Neural cell (in vitro differentiated cells): ENCODE data around the gene CFAP45. TPM values are rescaled to one million over a fixed set of nuclear protein-coding genes. Genes with fewer than 3 reads are reported as not detected.

Experiments
- H2AFZ ChIP-seq: fragments of 200-600, 300-800 bp; sonication (generic), shearing (Covaris generic); 2 replicates; pipeline ENCODE4 v1.6.0; 2014; ENCODE audit warnings: low read depth, mild to moderate bottlenecking, antibody characterized with exemption, low read length, moderate library complexity
- H3F3A ChIP-seq: fragments of 200-600 bp; shearing (Covaris generic); 2 replicates; pipeline ENCODE4 v1.6.1; 2016; ENCODE audit warnings: mild to moderate bottlenecking, moderate library complexity, mixed read lengths, antibody characterized with exemption, low read length; ENCODE audit not compliant: insufficient read depth, poor library complexity, severe bottlenecking
- H3K27ac ChIP-seq: fragments of 200-600, 300-800 bp; sonication (generic), shearing (Covaris generic); 2 replicates; pipeline ENCODE4 v1.5.1; 2014; ENCODE audit warnings: mild to moderate bottlenecking, low read length, moderate library complexity
- H3K27me3 ChIP-seq: fragments of 300-800, 200-600 bp; sonication (generic), shearing (Covaris generic); 2 replicates; pipeline ENCODE4 v1.6.0; 2014; ENCODE audit warnings: mild to moderate bottlenecking, low read depth, low read length, moderate library complexity; ENCODE audit not compliant: insufficient read depth
- H3K36me3 ChIP-seq: fragments of 300-800, 200-600 bp; sonication (generic), shearing (Covaris generic); 2 replicates; pipeline ENCODE4 v1.5.1; 2014; ENCODE audit warnings: mild to moderate bottlenecking, antibody characterized with exemption, low read length, moderate library complexity; ENCODE audit not compliant: insufficient read depth
- H3K4me2 ChIP-seq: fragments of 300-800, 200-600 bp; sonication (generic), shearing (Covaris generic); 2 replicates; pipeline ENCODE4 v1.6.0; 2014; ENCODE audit warnings: mild to moderate bottlenecking, low read length
- H3K4me3 ChIP-seq: fragments of 300-800, 200-600 bp; sonication (generic), shearing (Covaris generic); 2 replicates; pipeline ENCODE4 v1.5.1; 2014; ENCODE audit warnings: mild to moderate bottlenecking, low read length, moderate library complexity
- H3K79me2 ChIP-seq: fragments of 200-600 bp; shearing (Covaris generic); replicated peaks from 2 replicates; pipeline ENCODE4 v1.6.0; 2014; ENCODE audit warnings: mild to moderate bottlenecking, low read length, moderate library complexity; ENCODE audit not compliant: insufficient read depth
- H3K9ac ChIP-seq: fragments of 300-800, 200-600 bp; sonication (generic), shearing (Covaris generic); 2 replicates; pipeline ENCODE4 v1.6.1; 2016; ENCODE audit warnings: mild to moderate bottlenecking, low read length, mixed read lengths
- H3K9me2 ChIP-seq: fragments of 200-600 bp; shearing (Covaris generic); 2 replicates; pipeline ENCODE4 v1.6.1; 2016; ENCODE audit warnings: mild to moderate bottlenecking, low read length, mixed read lengths; ENCODE audit not compliant: insufficient read depth
- H3K9me3 ChIP-seq: fragments of 200-600, 300-800 bp; sonication (generic), shearing (Covaris generic); 2 replicates; pipeline ENCODE4 v1.6.1; 2016; ENCODE audit warnings: mild to moderate bottlenecking, mixed run types, low read length, moderate library complexity, mixed read lengths
- H4K20me1 ChIP-seq: fragments of 200-600 bp; shearing (Covaris generic); 2 replicates; pipeline ENCODE4 v1.6.1; 2016; ENCODE audit warnings: mild to moderate bottlenecking, mixed run types; ENCODE audit not compliant: insufficient read depth
- EP300 ChIP-seq: fragments of 450-650 bp; conservative IDR thresholded peaks from 2 replicates; pipeline ENCODE4 v1.6.1; 2014; ENCODE audit warnings: antibody characterized with exemption, mild to moderate bottlenecking, moderate library complexity; ENCODE audit not compliant: poor library complexity, severe bottlenecking
- EZH2 ChIP-seq: fragments of 200-600, 300-800 bp; shearing (Covaris generic), sonication (generic); IDR thresholded peaks from 2 replicates; pipeline ENCODE4 v1.6.1; 2014; ENCODE audit warnings: antibody characterized with exemption, low read length, borderline replicate concordance, mild to moderate bottlenecking; ENCODE audit not compliant: insufficient read depth, poor library complexity, severe bottlenecking
- MXI1 ChIP-seq: fragments of 450-650 bp; conservative IDR thresholded peaks from 2 replicates; pipeline ENCODE4 v1.6.1; 2014; ENCODE audit warnings: antibody characterized with exemption, mild to moderate bottlenecking; ENCODE audit not compliant: poor library complexity, severe bottlenecking
- POLR2AphosphoS5 ChIP-seq: IDR thresholded peaks from 2 replicates; pipeline ENCODE4 v1.6.1; 2012
- RAD21 ChIP-seq: fragments of 450-650 bp; conservative IDR thresholded peaks from 2 replicates; pipeline ENCODE4 v1.6.1; 2014; ENCODE audit warnings: antibody characterized with exemption, mild to moderate bottlenecking, moderate library complexity
- REST ChIP-seq: IDR thresholded peaks from 2 replicates; pipeline ENCODE4 v1.6.1; 2012; ENCODE audit warnings: borderline replicate concordance
- SMC3 ChIP-seq: fragments of 450-650 bp; conservative IDR thresholded peaks from 2 replicates; pipeline ENCODE4 v1.6.1; 2014; ENCODE audit warnings: antibody characterized with exemption, mild to moderate bottlenecking, moderate library complexity; ENCODE audit not compliant: poor library complexity
- TAF1 ChIP-seq: IDR thresholded peaks from 2 replicates; pipeline ENCODE4 v1.6.1; 2012; ENCODE audit warnings: low read depth
- polyA plus RNA-seq: library from polyadenylated mRNA; depleted of rRNA; stranded (reverse); fragments of >200 nt; gene quantifications from 2 replicates; pipeline ENCODE4 v1.2.3, GENCODE V29; 2014
- TF ChIP-seq, protein P1 (sequence below): fragments of 450-650 bp; IDR thresholded peaks from 2 replicates; pipeline ENCODE4 v1.5.1; 2014; ENCODE audit warnings: antibody characterized with exemption, mild to moderate bottlenecking, moderate library complexity; ENCODE audit not compliant: poor library complexity, severe bottlenecking

CFAP45 gene
- polyA plus RNA-seq, 1 donor from 2014 or later = 0.12 TPM

DNA sequence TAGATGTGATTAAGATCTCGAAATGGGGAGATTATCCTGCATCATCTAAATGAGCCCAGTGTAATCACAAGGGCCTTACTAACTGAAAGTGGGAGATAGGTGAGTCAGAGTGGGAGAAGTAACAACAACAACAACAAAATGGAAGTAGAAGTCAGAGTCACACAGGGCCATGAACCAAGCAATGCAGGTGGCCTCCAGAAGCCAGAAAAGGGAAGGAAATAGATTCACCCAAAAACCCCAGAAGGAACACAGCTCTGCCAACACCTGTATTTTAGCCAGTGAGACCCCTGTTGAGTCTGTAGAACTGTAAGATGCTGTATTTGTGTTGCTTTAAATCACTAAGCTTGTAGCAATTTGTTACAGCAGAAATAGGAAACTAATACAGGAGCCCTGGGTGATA lies 21.3 kb upstream of the CFAP45 start:
- no peaks in the 10 kb centered on the region for H3K9me2 ChIP-seq
- H3K9ac ChIP-seq = no peak overlapping the region
- peaks cover 21% of the 10 kb centered on the region for H3K27me3 ChIP-seq
- no peaks in the 10 kb centered on the region for H3K79me2 ChIP-seq
- no peaks in the 10 kb centered on the region for H3K36me3 ChIP-seq
- H3K4me2 ChIP-seq = no peak overlapping the region
- H3F3A ChIP-seq = no peaks in the 10 kb centered on the region
- H4K20me1 ChIP-seq = no peaks in the 10 kb centered on the region
- H2AFZ ChIP-seq = no peak overlapping the region
- H3K27ac ChIP-seq = no peak overlapping the region
- H3K9me3 ChIP-seq = no peaks in the 10 kb centered on the region
- no peak for TF ChIP-seq POLR2AphosphoS5
- no peak for TF ChIP-seq TAF1
- TF ChIP-seq, protein P1, sequence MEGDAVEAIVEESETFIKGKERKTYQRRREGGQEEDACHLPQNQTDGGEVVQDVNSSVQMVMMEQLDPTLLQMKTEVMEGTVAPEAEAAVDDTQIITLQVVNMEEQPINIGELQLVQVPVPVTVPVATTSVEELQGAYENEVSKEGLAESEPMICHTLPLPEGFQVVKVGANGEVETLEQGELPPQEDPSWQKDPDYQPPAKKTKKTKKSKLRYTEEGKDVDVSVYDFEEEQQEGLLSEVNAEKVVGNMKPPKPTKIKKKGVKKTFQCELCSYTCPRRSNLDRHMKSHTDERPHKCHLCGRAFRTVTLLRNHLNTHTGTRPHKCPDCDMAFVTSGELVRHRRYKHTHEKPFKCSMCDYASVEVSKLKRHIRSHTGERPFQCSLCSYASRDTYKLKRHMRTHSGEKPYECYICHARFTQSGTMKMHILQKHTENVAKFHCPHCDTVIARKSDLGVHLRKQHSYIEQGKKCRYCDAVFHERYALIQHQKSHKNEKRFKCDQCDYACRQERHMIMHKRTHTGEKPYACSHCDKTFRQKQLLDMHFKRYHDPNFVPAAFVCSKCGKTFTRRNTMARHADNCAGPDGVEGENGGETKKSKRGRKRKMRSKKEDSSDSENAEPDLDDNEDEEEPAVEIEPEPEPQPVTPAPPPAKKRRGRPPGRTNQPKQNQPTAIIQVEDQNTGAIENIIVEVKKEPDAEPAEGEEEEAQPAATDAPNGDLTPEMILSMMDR = no peak
- no peak for TF ChIP-seq REST
- TF ChIP-seq EP300 = no peak
- no peak for TF ChIP-seq SMC3
- TF ChIP-seq MXI1 = no peak
- no peak for TF ChIP-seq EZH2
- no peak for TF ChIP-seq RAD21
- H3K4me3 ChIP-seq = no peak overlapping the region

DNA sequence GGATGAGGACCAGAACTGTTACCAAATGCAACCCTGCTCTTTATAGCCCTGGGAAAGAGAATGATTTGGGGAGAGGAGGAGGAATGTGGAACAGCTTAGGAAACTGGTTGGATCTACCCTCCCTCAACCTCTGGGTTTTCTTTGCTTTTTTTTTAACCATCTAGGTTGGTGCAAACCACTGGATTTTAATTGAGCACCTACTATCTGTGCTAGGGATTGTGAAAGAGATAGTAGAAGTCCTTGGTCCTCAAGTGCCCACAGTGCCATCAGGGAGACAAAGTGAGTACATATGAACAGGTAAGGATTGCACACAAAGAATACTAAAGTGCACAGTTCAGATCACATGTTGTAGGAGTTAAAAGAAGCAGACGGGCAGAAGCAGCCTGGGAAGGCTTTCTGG lies 20.7 kb upstream of the CFAP45 start:
- H3K9me3 ChIP-seq = no peaks in the 10 kb centered on the region
- no peak for TF ChIP-seq EZH2
- TF ChIP-seq REST = no peak
- no peak for TF ChIP-seq POLR2AphosphoS5
- no peak for TF ChIP-seq MXI1
- TF ChIP-seq, protein P1 = no peak
- no peak for TF ChIP-seq RAD21
- no peak for TF ChIP-seq EP300
- H4K20me1 ChIP-seq = no peaks in the 10 kb centered on the region
- H3K4me3 ChIP-seq = no peak overlapping the region
- H3K79me2 ChIP-seq = no peaks in the 10 kb centered on the region
- no peak overlapping the region for H3K9ac ChIP-seq
- H3K27me3 ChIP-seq = peaks cover 17% of the 10 kb centered on the region
- H3K27ac ChIP-seq = no peak overlapping the region
- H3K36me3 ChIP-seq = no peaks in the 10 kb centered on the region
- no peaks in the 10 kb centered on the region for H3K9me2 ChIP-seq
- H3F3A ChIP-seq = no peaks in the 10 kb centered on the region
- no peak overlapping the region for H2AFZ ChIP-seq
- no peak overlapping the region for H3K4me2 ChIP-seq
